GM23248 (cell line): ENCODE measurements around the gene IL6. TPM values are rescaled to one million over a fixed set of nuclear protein-coding genes. Genes with fewer than 3 reads are reported as not detected.

Experiments used
- DNase-seq: peaks from one replicate; pipeline ENCODE4 v3.0.0-alpha.2; 2015
- H2AFZ ChIP-seq: fragments of 200-600 bp; sonication (generic); 2 replicates; pipeline ENCODE4 v1.6.1; 2016; ENCODE audit warnings: antibody characterized with exemption
- H3F3A ChIP-seq: fragments of 200-600 bp; sonication (generic); 2 replicates; pipeline ENCODE4 v1.6.1; 2016; ENCODE audit warnings: mild to moderate bottlenecking, antibody characterized with exemption, mixed run types; ENCODE audit not compliant: insufficient read depth
- H3K27ac ChIP-seq: fragments of 200-600 bp; sonication (generic); 2 replicates; pipeline ENCODE4 v1.5.1; 2016; ENCODE audit warnings: mild to moderate bottlenecking
- H3K27me3 ChIP-seq: fragments of 200-600 bp; sonication (generic); replicated peaks from 2 replicates; pipeline ENCODE4 v1.6.1; 2016; ENCODE audit warnings: mild to moderate bottlenecking; ENCODE audit not compliant: insufficient read depth
- H3K36me3 ChIP-seq: fragments of 200-600 bp; sonication (generic); 2 replicates; pipeline ENCODE4 v1.6.1; 2016; ENCODE audit warnings: low read depth, mild to moderate bottlenecking
- H3K4me1 ChIP-seq: fragments of 200-600 bp; sonication (generic); 2 replicates; pipeline ENCODE4 v1.6.1; 2016; ENCODE audit warnings: mild to moderate bottlenecking; ENCODE audit not compliant: insufficient read depth
- H3K4me2 ChIP-seq: fragments of 200-600 bp; sonication (generic); one replicate; pipeline ENCODE4 v1.6.1; 2016; ENCODE audit warnings: mild to moderate bottlenecking; ENCODE audit not compliant: unreplicated experiment
- H3K4me3 ChIP-seq: fragments of 200-600 bp; sonication (generic); 2 replicates; pipeline ENCODE4 v1.5.1; 2016; ENCODE audit warnings: mild to moderate bottlenecking
- H3K79me2 ChIP-seq: fragments of 200-600 bp; sonication (generic); 2 replicates; pipeline ENCODE4 v1.6.1; 2016; ENCODE audit warnings: mild to moderate bottlenecking; ENCODE audit not compliant: insufficient read depth
- H3K9ac ChIP-seq: fragments of 200-600 bp; sonication (generic); 2 replicates; pipeline ENCODE4 v1.6.1; 2016; ENCODE audit warnings: mild to moderate bottlenecking
- H3K9me2 ChIP-seq: fragments of 200-600 bp; sonication (generic); 2 replicates; pipeline ENCODE4 v1.6.1; 2016; ENCODE audit warnings: mixed run types, mild to moderate bottlenecking, moderate library complexity; ENCODE audit not compliant: insufficient read depth
- H3K9me3 ChIP-seq: fragments of 200-600 bp; sonication (generic); one replicate; pipeline ENCODE4 v1.6.1; 2017; ENCODE audit warnings: low read depth
- H4K20me1 ChIP-seq: fragments of 200-600 bp; sonication (generic); 2 replicates; pipeline ENCODE4 v1.6.0; 2016; ENCODE audit not compliant: insufficient read depth
- EZH2 ChIP-seq: fragments of 200-600 bp; sonication (generic); IDR thresholded peaks from 2 replicates; pipeline ENCODE4 v1.6.1; 2018; ENCODE audit warnings: antibody characterized with exemption, mild to moderate bottlenecking; ENCODE audit not compliant: insufficient read depth, poor library complexity, severe bottlenecking
- EZH2phosphoT487 ChIP-seq: fragments of 200-600 bp; sonication (generic); IDR thresholded peaks from 2 replicates; pipeline ENCODE4 v1.6.1; 2018; ENCODE audit warnings: antibody characterized with exemption, moderate library complexity, mild to moderate bottlenecking, low read depth; ENCODE audit not compliant: insufficient read depth
- WGBS, 2 experiments: methylation state at CpG; one replicate each; pipeline ENCODE4 v1.1.6; 2015 to 2017; ENCODE audit warnings: low lambda C conversion rate in 2 of 2, low coverage in 1 of 2; ENCODE audit errors: missing lambda C conversion rate in 2 of 2; 5-methylcytosine and 5-hydroxymethylcytosine counted together
- in situ Hi-C: fragments of 300-500 bp; cut with MboI; formaldehyde crosslinking; loops from 2 replicates; pipeline ENCODE4 v1.15.0; 2020
- polyA plus RNA-seq: library from polyadenylated mRNA; unstranded; fragments of >200 nt; fragmentation: Nextera tagmentation; extraction: Ambion mirVana; gene quantifications from 2 replicates; pipeline ENCODE4 v1.2.1, GENCODE V29; 2016
- total RNA-seq: library from RNA; depleted of rRNA; stranded (reverse); fragments of >200 nt; shearing (Covaris generic); gene quantifications from 2 replicates; pipeline ENCODE4 v1.2.3, GENCODE V29; 2014

IL6 gene
- total and polyA plus RNA-seq, 2 experiments from 2014 or later: 18.7 to 30.6 TPM

- in situ Hi-C loops: no loop called here
- Histone ChIP-seq H3K4me3 (no peak overlapping the region), H3K27ac (no peak overlapping the region), H4K20me1 (no peaks in the 10 kb centered on the region), H3K4me2 (no peak overlapping the region), H2AFZ (no peak overlapping the region), H3K4me1 (peaks cover 13% of the 10 kb centered on the region), H3K9ac (no peak overlapping the region), H3K27me3 (no peaks in the 10 kb centered on the region; the same call in 1 of the 2 replicates), H3K9me2 (no peaks in the 10 kb centered on the region), H3F3A (peaks cover 27% of the 10 kb centered on the region), H3K79me2 (no peaks in the 10 kb centered on the region), H3K36me3 (no peaks in the 10 kb centered on the region), H3K9me3 (no peaks in the 10 kb centered on the region)
- DNase-seq: no peak
- TF ChIP-seq EZH2phosphoT487 (no peak), EZH2 (no peak)
- WGBS, 2 experiments: 38 to 50% methylated on average over 1 of the region's 1 CpG
These were observed 13.5 kb upstream of the IL6 start for GRCh38 chr7:22713463-22713862.

DNA sequence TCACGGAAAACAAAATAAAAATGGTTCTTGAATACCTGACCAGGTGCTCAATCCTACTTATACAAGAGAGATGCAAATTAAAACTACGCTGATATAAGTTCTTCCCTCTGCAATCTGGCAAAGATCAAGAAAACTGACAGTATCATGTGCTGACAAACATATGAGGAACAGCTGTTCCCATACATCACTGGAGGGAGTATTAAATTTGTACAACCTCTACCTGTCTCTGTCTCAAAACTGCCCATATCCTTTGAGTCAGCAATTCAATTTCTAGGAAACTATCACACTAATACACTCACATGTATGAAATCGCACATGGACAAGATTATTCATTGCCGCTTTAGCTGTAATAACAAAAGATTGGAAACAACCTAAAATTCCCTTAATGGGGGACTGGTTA, 11.0 kb upstream of the IL6 start:
- Histone ChIP-seq H3K4me1 (peaks cover 21% of the 10 kb centered on the region), H4K20me1 (no peaks in the 10 kb centered on the region), H3K9me2 (no peaks in the 10 kb centered on the region), H3K4me2 (no peak overlapping the region), H3K27ac (no peak overlapping the region), H3F3A (peaks cover 33% of the 10 kb centered on the region), H3K4me3 (no peak overlapping the region), H3K79me2 (no peaks in the 10 kb centered on the region), H2AFZ (no peak overlapping the region), H3K36me3 (no peaks in the 10 kb centered on the region), H3K27me3 (no peaks in the 10 kb centered on the region; the same call in 1 of the 2 replicates), H3K9me3 (no peaks in the 10 kb centered on the region), H3K9ac (no peak overlapping the region)
- in situ Hi-C loops: no loop called here
- TF ChIP-seq EZH2 (no peak), EZH2phosphoT487 (no peak)
- WGBS, 2 experiments: 94 to 97% methylated on average over 4 of the region's 4 CpGs
- no peak for DNase-seq

- Histone ChIP-seq H3K4me1 (peaks cover 23% of the 10 kb centered on the region), H3K79me2 (no peaks in the 10 kb centered on the region), H3K4me2 (peak overlapping the region; percentile 72), H3K4me3 (peak overlapping the region; percentile 39), H3K27ac (peak overlapping the region; percentile 86), H2AFZ (peak overlapping the region; percentile 35), H4K20me1 (no peaks in the 10 kb centered on the region), H3K36me3 (no peaks in the 10 kb centered on the region), H3K9me2 (no peaks in the 10 kb centered on the region), H3K9ac (peak overlapping the region; percentile 67), H3K9me3 (no peaks in the 10 kb centered on the region), H3F3A (peaks cover 33% of the 10 kb centered on the region), H3K27me3 (no peaks in the 10 kb centered on the region)
- in situ Hi-C loops: no loop called here
- TF ChIP-seq EZH2phosphoT487: no peak
- no peak for TF ChIP-seq EZH2
- no peak for DNase-seq
- 27 to 35% methylated on average over 7 of the region's 7 CpGs for WGBS, 2 experiments
These were observed 9.2 kb upstream of the IL6 start for GRCh38 chr7:22717760-22718159.

- in situ Hi-C loops: no loop called here
- TF ChIP-seq EZH2phosphoT487 (peak; percentile 97), EZH2 (no peak)
- Histone ChIP-seq H3F3A (peaks cover 35% of the 10 kb centered on the region), H3K9me3 (no peaks in the 10 kb centered on the region), H2AFZ (no peak overlapping the region), H3K9me2 (no peaks in the 10 kb centered on the region), H4K20me1 (no peaks in the 10 kb centered on the region), H3K4me2 (peak overlapping the region; percentile 72), H3K79me2 (no peaks in the 10 kb centered on the region), H3K4me3 (peak overlapping the region; percentile 39; the same call in 1 of the 2 replicates), H3K9ac (peak overlapping the region; percentile 67), H3K4me1 (peaks cover 28% of the 10 kb centered on the region), H3K27ac (peak overlapping the region; percentile 86), H3K36me3 (no peaks in the 10 kb centered on the region), H3K27me3 (no peaks in the 10 kb centered on the region)
- DNase-seq: peak; percentile 93
- WGBS, 2 experiments: 11 to 13% methylated on average over 6 of the region's 6 CpGs
These were observed 8.7 kb upstream of the IL6 start for GRCh38 chr7:22718200-22718711.

- TF ChIP-seq EZH2: no peak
- TF ChIP-seq EZH2phosphoT487: no peak
- Histone ChIP-seq H3K4me2 (peak overlapping the region; percentile 72), H4K20me1 (no peaks in the 10 kb centered on the region), H3K9me2 (no peaks in the 10 kb centered on the region), H3K4me3 (no peak overlapping the region), H3F3A (peaks cover 40% of the 10 kb centered on the region), H3K36me3 (no peaks in the 10 kb centered on the region), H2AFZ (no peak overlapping the region), H3K27me3 (no peaks in the 10 kb centered on the region), H3K27ac (peak overlapping the region; percentile 86), H3K4me1 (peaks cover 36% of the 10 kb centered on the region), H3K9ac (peak overlapping the region; percentile 67), H3K9me3 (no peaks in the 10 kb centered on the region), H3K79me2 (no peaks in the 10 kb centered on the region)
- in situ Hi-C loops: no loop called here
- DNase-seq: peak; percentile 33
- 26 to 31% methylated on average over 1 of the region's 1 CpG for WGBS, 2 experiments
These were observed 8.0 kb upstream of the IL6 start for GRCh38 chr7:22718911-22719420.
